AG09319 (cell line): ENCODE results near the gene ZMYM4.
"Not testable (repeated sequence)": the region's sequence is repeated elsewhere in the genome, so short reads cannot be mapped to it uniquely, and the experiment has no call there.

Experiments used
- DNase-seq: peaks from one replicate; pipeline ENCODE4 v3.0.0-alpha.2; 2010; ENCODE audit warnings: low read depth; ENCODE audit errors: extremely low read depth
- TF ChIP-seq, protein P1 (sequence below): IDR thresholded peaks from 2 replicates; pipeline ENCODE4 v1.5.1; 2011; ENCODE audit warnings: low read depth, mild to moderate bottlenecking, inconsistent platforms, low read length, moderate library complexity

The ZMYM4 gene

DNA sequence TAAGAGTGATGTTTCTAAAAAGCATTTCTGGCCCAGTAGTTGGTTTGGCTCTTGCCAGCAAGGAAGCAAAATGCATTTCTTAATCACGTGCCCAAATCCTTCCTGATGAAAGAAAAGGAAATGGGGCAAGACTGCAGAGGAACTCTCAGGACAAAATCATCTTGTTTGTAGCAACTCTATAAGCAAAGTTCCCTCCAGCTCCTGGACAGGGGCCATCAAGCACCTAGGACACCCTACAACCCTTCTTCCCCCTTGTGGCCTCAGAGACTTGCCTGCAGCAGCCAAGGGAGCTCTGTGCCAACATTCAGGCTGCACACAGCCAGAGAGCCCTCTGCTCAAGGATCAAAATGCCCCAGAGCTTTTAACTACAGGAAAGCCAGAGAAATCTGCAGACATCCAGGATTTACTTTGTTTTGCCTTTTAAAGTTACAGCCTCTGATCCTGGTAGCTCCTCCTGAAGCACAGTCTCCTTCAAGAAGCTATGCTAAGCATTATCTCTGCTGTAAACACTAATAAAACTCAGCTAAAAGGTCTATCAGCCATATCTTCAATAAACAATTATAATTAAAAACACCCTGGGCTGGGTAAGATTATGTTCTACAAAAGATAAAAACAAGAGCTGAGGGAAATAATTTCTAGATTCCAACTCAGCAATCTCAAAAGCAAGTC lies 183.7 kb downstream of the ZMYM4 start:
- TF ChIP-seq, protein P1, sequence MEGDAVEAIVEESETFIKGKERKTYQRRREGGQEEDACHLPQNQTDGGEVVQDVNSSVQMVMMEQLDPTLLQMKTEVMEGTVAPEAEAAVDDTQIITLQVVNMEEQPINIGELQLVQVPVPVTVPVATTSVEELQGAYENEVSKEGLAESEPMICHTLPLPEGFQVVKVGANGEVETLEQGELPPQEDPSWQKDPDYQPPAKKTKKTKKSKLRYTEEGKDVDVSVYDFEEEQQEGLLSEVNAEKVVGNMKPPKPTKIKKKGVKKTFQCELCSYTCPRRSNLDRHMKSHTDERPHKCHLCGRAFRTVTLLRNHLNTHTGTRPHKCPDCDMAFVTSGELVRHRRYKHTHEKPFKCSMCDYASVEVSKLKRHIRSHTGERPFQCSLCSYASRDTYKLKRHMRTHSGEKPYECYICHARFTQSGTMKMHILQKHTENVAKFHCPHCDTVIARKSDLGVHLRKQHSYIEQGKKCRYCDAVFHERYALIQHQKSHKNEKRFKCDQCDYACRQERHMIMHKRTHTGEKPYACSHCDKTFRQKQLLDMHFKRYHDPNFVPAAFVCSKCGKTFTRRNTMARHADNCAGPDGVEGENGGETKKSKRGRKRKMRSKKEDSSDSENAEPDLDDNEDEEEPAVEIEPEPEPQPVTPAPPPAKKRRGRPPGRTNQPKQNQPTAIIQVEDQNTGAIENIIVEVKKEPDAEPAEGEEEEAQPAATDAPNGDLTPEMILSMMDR: peak; percentile 9
- DNase-seq: peak; percentile 75

DNA sequence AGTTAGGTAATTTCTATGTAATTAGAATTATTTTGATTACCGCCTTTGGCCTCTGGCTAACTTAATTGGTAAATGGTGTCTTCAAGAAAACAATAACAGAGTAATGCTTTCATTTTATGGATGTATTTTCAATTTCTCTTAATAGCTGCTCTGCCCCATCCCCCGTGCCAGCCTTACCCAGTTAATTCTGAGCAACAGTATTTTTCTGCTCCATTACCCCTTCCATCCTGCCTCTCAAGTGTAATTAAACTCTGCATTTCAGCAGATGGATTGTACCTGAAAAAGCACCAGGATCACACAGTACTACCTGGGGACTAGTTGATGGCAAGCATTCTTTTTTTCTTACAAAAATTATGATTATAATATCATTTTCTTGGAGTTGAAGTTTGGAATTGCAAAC lies 184.5 kb downstream of the ZMYM4 start:
- no peak for DNase-seq
- TF ChIP-seq, protein P1: no peak

DNA sequence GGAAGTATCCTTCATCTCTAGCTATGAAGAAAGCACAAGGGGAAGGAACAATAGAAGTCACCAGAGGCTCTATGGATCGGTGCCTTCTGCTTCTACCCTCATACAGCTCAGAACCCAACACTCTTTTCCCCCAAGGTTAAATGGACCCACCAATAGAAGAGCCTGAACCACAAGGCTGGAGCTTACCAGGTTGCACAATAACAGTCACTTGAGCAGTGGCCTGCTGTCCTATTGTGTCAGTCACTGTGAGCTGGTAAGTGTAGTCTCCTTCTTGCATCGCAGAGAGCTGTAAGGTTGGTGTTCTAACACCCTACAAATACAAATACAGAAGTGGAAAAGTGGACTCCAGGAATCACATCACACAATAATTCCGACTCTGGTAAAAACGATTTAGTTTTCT lies 185.7 kb downstream of the ZMYM4 start:
- TF ChIP-seq, protein P1: no peak
- DNase-seq: no peak

DNA sequence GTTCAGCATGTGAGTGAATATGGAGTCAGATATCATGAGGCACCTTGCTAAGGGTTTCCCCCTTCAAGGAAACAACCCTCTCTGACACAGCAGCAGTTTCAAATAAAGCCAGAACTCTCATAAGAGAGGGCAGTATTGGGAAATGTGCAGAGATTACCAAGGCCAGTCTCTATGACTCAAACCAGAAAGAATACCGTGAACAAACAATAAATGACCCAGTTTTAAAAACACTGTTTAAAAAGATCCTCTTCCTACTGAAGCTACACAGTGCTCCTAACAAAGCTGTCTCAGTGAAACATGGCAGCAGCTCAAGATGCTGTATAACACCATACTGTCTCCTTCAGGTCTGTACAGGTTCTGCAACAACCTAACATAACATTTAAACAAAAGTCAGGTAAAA lies 186.1 kb downstream of the ZMYM4 start:
- DNase-seq: peak; percentile 44

DNA sequence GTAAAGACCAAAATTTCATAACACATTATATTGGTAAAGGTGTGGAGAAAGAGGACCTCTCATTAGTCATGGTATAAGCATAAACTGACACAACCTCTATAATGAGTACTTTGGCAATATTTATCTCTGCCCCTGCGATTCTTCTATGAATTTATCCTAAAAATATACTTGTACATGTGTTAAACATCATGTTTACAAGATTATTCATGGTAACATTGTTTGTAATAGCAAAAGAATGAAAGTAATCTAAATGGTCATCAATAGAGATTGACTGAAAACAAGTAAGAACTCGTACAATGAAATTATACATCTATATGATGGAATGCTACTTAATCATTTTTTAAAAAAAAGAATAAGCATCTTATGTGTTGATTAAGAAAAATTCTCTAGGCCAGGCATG lies 192.3 kb downstream of the ZMYM4 start:
- TF ChIP-seq, protein P1: no peak
- DNase-seq: no peak

More for the DNA sequence above, 186.1 kb downstream of the ZMYM4 start:
- TF ChIP-seq, protein P1: peak; percentile 36

DNA sequence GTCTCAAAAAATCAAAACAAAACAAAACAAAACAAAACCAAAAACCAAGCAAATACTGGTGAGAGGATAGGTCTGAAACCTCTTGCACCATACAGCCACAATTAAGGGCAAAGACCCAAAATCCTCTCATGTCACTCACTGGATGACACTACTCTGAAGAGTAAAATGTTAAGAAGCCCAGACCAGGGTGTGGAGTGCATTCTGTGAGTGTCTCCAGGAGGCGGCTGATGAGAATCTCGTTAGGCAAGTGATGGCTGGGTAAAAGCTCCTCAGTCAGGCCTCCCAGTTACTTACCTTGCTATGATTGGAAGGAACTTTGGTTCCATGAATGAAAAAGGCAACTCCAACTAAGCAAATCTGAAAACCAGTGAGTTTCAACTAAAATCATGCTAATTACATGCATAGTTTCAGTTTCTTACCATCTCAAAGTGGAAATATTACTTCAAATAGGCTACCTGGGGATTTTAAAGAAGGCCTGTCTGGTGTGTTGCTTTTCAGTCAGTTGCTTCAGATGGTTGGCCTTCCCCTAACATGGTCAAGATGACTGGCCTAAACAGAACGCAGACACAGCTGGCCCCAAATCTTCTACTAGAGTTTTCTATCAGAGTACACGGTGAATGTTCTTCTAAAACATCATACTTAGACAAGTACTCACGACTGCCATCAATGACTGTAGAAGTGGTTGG lies 193.6 kb downstream of the ZMYM4 start:
- TF ChIP-seq, protein P1: no peak
- no peak for DNase-seq

DNA sequence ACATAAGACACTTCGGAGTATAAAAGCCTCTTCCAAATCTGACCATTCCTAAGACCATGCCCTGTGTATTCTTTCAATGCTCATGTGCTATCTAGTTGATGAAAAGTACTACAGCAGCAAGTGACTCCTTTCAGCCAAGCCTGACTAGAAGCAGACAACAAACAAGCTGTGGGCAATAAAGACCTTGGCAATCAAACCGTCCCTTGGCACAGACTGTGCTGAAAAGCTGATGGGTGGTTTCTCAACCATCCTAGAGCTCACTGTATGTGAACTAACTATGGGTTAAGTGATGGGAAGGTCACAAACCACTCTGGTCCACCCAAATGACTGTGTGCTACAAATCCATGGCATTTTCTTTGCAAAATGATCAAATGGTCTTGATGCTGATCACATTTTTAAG lies 194.7 kb downstream of the ZMYM4 start:
- no peak for DNase-seq
- TF ChIP-seq, protein P1: no peak

DNA sequence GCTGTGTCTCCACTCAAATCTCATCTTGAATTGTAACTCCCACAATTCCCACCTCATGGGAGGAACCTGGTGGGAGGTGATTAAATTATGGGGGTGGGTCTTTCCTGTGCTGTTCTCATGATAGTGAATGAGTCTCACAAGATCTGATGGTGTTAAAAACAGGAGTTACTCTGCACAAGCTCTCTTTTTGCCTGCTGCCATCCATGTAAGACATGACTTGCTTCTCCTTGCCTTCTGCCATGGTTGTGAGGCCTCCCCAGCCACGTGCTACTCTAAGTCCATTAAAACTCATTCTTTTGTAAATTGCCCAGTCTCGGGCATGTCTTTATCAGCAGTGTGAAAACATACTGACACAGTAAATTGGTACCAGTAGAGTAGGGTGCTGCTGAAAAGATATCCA lies 195.2 kb downstream of the ZMYM4 start:
- not testable (repeated sequence) for DNase-seq
